Renal pelvis (tissue), 4 donors: ENCODE data around the gene LCN2. TPM values are rescaled to one million over a fixed set of nuclear protein-coding genes. Genes with fewer than 3 reads are reported as not detected.
"Not testable (repeated sequence)": the region's sequence is repeated elsewhere in the genome, so short reads cannot be mapped to it uniquely, and the experiment has no call there.

Experiments used
- DNase-seq: peaks from one replicate; pipeline ENCODE4 v3.0.0-alpha.2; 2013
- polyA plus RNA-seq, 3 donors: library from polyadenylated mRNA; unstranded; fragments of 120-200 nt; gene quantifications; one replicate each; pipeline ENCODE4 v1.2.1, GENCODE V29; 2013; ENCODE audit not compliant: insufficient read length in 3 of 3

Gene LCN2
- polyA plus RNA-seq, 3 donors = 0.49 to 1.2 (median 0.78) TPM

GRCh38 chr9:128167209-128167608 is 18.0 kb downstream of the LCN2 start:
- no peak for DNase-seq

- DNase-seq = no peak
These were observed 19.6 kb downstream of the LCN2 start for GRCh38 chr9:128168731-128169308.

- no peak for DNase-seq
These were observed 20.2 kb downstream of the LCN2 start for GRCh38 chr9:128169492-128169891.

- DNase-seq = no peak
These were observed 20.7 kb downstream of the LCN2 start for GRCh38 chr9:128169925-128170324.

- no peak for DNase-seq
These were observed 24.8 kb downstream of the LCN2 start for GRCh38 chr9:128174062-128174461.

GRCh38 chr9:128175102-128175563 is 25.9 kb downstream of the LCN2 start:
- DNase-seq = no peak

- DNase-seq = no peak
These were observed 26.5 kb downstream of the LCN2 start for GRCh38 chr9:128175726-128176125.

- no peak for DNase-seq
These were observed 29.7 kb downstream of the LCN2 start for GRCh38 chr9:128178806-128179431.

GRCh38 chr9:128180001-128180400 is 30.7 kb downstream of the LCN2 start:
- DNase-seq = no peak

GRCh38 chr9:128180447-128180846 is 31.2 kb downstream of the LCN2 start:
- no peak for DNase-seq

- DNase-seq = not testable (repeated sequence)
These were observed 32.2 kb downstream of the LCN2 start for GRCh38 chr9:128181480-128181879.

- DNase-seq = no peak
These were observed 33.8 kb downstream of the LCN2 start for GRCh38 chr9:128182893-128183588.

- no peak for DNase-seq
These were observed 37.0 kb downstream of the LCN2 start for GRCh38 chr9:128185979-128186965.

GRCh38 chr9:128187361-128187760 is 38.1 kb downstream of the LCN2 start:
- DNase-seq = no peak

GRCh38 chr9:128188209-128188608 is 39.0 kb downstream of the LCN2 start:
- no peak for DNase-seq

- DNase-seq = no peak
These were observed 40.8 kb downstream of the LCN2 start for GRCh38 chr9:128190013-128190412.

- no peak for DNase-seq
These were observed 41.5 kb downstream of the LCN2 start for GRCh38 chr9:128190516-128191405.

- peak; percentile 82 for DNase-seq
These were observed 42.3 kb downstream of the LCN2 start, which contains the start of gene CIZ1 for GRCh38 chr9:128191406-128192046. Gene CIZ1 (minus strand): TSS chr9:128191572. CDS start chr9:128190857, 715 bp downstream.

- DNase-seq = peak; percentile 90
These were observed 43.5 kb downstream of the LCN2 start for GRCh38 chr9:128192601-128193371.
